NCI-H2196 treated with DMSO at 0.1 percent for 48 hours (cell line): ENCODE measurements around the gene FRMD1.

Experiments
- DNase-seq: peaks from one replicate; lab custom pipeline; 2025; ENCODE audit not compliant: unreplicated experiment; lab: John Stamatoyannopoulos, UW

The FRMD1 gene

GRCh38 chr6:168113226-168113625 lies 34.2 kb upstream of the FRMD1 start:
- no peak for DNase-seq

- no peak for DNase-seq
These were observed 32.9 kb upstream of the FRMD1 start for GRCh38 chr6:168111911-168112310.

GRCh38 chr6:168110437-168110836 lies 31.4 kb upstream of the FRMD1 start:
- DNase-seq = no peak

DNA sequence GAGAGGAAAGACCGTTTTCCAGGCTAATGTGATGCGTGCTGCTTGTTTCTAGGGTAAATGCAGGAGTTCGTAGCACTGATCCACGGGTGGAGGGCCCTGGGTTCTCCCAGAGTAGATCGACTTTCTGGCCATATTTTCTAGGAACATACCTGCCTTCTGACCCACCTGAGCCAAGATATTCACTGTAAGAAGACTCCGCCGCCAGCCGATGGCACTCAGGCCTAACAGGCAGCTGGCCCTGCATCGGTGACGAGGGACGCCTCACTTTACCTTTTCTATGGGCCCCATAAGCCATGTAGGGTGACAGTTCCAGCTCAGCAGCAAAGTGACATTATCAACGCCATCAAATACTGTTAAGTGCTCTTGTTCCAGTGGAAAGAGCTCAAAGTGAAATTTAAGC lies 30.2 kb upstream of the FRMD1 start:
- DNase-seq = no peak

GRCh38 chr6:168107191-168107983 lies 28.4 kb upstream of the FRMD1 start:
- no peak for DNase-seq

DNA sequence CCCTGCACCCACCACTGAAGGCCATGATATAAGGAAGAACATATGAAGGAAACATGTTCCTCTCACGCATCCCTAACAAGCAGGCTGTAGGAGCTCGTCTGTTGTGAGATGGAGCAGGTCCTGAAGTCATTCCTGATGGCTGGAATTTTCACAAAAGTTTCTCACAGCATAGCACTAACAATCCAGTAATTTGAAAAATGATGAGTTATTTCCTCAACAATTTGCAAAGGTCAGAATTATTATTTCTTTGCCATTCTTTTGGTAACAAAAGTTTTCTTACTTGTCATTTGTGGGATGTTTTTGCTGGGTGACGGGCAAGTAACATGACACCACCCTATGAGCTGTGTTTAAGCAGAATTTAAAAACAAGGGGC lies 27.6 kb upstream of the FRMD1 start:
- no peak for DNase-seq

GRCh38 chr6:168105813-168106632 lies 27.0 kb upstream of the FRMD1 start:
- no peak for DNase-seq

GRCh38 chr6:168104636-168105035 lies 25.6 kb upstream of the FRMD1 start:
- DNase-seq = no peak

- no peak for DNase-seq
These were observed 24.2 kb upstream of the FRMD1 start for GRCh38 chr6:168103050-168103830.

GRCh38 chr6:168102315-168102985 lies 23.4 kb upstream of the FRMD1 start:
- peak; percentile 32 for DNase-seq

DNA sequence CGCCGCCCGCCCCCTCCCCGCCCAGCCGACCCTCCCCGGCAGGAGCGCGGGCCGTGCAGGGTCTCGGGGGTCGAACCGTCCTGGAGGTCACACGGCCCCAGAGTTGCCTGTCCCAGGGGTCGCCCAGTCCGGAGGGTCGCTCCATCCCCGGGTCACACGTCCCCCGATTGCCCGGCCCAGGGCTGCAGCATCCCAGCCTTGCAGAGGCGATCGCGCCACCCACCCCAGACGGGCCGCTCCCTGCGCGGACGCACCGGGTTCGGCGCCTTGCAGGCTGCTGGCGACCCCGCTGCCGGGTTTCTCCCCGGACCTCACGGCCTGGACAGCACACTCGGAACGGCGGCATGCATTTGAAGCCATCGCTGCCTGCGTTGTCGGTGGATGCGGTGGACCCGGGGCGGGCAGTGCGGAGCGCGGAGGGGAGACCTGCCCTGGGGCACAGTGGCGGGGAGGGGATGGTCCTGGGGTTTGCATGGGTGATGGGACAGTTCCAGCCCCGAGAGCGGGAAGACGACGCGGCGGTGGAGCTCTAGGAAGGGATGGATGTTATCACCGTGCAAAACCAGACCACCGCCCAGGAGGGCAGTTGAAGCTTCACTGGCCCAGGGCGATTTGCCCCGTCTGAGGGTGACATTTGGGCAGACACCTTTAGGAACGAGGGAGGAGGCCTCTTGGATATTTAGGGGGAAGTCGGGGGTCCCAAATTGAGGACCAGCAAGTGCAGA lies 22.7 kb upstream of the FRMD1 start:
- no peak for DNase-seq

- no peak for DNase-seq
These were observed 22.0 kb upstream of the FRMD1 start for GRCh38 chr6:168100803-168101589.

DNA sequence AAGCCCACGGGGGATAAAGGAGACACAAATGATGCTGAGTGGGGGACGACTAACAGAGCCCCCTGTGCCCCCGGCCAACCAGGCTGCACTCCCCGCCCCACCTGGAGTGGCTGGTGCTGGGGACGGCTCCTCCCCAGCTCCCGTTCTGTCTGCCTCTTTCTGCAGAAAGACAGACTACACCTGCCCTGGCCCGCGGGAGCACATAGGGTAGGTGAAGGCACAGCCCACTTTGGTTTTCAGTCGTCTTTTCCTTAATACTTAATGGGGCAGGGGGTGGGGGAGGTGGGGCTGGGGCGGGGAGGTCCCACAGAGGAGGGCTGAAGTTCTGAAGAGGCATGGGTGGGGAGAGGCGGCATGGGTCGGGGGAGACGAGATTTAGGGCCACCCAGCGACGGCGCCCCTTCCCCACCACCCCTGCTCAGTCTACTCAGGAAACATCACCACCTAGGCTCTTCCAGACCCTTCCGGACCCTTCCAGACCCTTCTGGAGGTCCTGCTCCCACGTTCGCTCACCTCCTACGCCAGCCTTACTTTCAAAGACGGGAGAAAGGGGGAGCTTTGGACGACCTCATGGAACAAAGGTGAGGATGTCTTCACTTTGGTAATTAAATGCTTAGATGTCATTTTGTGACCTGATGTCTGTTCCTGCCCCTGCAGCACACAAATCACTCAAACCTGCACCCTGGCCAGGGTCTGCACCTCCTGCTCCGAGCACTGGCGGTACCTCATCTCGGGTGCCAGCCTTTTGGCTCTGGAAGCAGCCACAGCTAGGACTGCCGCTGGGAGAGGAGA lies 21.2 kb upstream of the FRMD1 start:
- no peak for DNase-seq

- no peak for DNase-seq
These were observed 20.4 kb upstream of the FRMD1 start for GRCh38 chr6:168099201-168100010.

DNA sequence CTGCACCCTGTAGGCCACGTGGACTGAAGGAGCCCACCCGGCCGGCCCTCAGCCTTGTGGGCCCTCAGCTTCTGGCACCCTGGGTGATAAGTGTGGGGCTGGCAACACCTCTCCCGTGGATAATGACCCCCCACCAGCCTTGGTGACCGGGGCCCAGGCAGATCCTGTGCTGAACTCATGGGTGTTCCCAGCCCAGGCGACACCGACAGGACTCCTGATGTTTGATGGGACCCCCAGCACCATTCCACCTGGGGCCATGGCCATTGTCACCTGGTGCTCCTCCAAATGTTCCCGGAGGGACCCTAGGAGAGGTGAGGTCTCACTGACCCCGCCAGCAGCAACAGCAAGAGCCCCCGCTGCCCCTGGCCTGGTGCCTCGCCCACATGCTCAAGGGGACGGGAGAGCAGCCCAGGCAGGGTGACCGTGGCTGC lies 19.4 kb upstream of the FRMD1 start:
- no peak for DNase-seq

- no peak for DNase-seq
These were observed 18.8 kb upstream of the FRMD1 start for GRCh38 chr6:168097621-168098430.

DNA sequence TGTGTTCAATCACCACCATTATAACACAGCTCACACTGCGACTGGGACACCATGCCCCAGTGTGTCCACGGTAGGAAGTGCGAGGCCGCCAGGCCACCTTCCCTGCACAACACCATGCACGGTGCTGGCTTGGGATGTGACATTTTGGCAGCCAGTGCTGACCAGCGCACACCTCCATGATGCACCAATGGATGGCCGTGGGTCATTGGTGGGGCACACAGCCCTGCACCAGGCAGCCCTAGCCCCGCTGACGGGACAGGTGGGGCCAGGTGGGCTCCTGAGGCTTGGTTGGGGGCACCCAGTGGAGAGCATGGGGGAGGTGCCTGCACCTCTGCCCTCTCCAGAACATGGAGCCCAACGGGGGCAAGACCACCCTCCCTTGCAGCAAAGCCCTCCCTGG lies 18.2 kb upstream of the FRMD1 start:
- DNase-seq = no peak
